Measurements from ENCODE around the gene GP1BA.

Gene GP1BA

DNA sequence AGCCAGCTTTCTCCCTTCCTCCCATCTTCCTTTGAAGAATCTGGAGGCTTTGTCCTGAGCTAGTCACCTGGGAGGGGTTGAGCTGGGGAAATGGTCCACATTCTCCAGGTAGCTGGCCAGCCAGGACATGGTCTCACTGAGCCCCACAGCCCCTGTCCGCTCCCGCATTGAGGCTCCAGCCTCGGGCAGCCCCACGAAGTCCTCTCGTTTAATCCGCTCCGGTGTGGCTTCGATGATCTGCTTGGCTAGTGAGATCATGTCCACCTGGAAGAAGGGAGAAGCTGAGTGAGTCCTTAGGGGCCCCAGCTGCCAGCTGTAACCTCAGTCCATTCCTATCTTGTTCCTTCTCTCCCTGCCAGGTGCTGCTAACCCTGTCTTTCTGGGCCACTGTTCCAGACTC lies 38.2 kb downstream of the GP1BA start:
- FAIRE-seq: no peak
- no peak for DNase-seq (ENCODE audit: insufficient read length, low spot score)

DNA sequence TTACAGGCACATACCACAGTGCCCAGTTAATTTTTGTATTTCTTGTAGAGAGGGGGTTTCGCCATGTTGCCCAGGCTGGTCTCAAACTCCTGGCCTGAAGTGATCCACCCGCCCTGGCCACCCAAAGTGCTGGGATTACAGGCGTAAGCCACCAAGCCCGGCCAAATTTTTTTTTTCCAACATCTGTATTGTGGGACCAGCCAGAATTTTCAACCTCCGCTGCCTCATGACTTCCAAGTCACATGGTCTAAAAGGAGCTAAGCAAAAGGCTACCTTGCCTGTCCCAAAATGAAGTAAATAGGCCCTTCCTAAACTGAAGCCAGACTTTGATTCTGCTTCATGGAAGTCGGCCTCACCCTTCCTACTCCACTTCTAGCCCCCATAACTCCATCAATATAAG lies 39.7 kb downstream of the GP1BA start:
- no peak for FAIRE-seq
- no peak for DNase-seq (ENCODE audit: insufficient read length, low spot score)

DNA sequence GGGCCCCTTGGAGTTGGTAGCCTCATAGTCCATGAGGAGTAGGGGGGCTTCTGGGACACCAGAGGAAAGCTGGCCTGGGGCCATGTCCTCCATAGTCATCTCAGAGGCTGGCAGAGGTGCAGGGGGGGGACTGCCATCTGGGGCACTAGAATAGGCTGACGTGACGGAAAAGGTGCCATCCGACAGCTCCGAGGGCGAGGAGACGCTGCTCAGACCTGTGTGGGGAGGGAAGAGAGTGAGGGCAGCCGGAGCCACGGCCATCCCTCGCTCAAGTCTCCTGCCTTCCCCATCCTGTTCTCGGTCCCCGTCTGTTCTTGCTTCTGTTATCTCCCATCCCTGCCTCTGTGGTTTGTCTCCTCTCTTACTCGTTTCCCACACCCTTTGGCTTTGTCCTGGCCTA lies 40.2 kb downstream of the GP1BA start:
- no peak for FAIRE-seq

DNA sequence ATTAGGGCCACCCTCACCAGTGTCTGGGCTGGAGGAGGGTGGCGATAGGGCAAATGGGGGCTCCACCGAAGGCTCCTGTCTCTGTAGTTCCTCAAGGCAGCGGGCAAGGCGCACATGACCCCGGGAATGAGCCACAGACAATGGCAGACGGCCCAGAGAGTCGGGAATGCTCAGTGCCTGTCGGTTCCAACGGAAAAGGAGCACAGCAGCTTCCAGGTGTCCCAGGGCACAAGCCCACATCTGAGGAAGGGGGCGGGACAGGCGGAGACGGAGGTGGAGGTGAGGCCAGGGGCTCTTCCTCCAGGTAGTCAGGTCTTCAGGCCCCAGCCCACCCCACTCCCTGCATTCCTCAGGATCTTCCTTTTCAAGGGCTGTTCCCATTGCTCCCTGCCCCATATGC lies 40.7 kb downstream of the GP1BA start:
- no peak for DNase-seq (ENCODE audit: insufficient read length, low spot score)

More for the DNA sequence above, 40.2 kb downstream of the GP1BA start:
- no peak for DNase-seq (ENCODE audit: insufficient read length, low spot score)

DNA sequence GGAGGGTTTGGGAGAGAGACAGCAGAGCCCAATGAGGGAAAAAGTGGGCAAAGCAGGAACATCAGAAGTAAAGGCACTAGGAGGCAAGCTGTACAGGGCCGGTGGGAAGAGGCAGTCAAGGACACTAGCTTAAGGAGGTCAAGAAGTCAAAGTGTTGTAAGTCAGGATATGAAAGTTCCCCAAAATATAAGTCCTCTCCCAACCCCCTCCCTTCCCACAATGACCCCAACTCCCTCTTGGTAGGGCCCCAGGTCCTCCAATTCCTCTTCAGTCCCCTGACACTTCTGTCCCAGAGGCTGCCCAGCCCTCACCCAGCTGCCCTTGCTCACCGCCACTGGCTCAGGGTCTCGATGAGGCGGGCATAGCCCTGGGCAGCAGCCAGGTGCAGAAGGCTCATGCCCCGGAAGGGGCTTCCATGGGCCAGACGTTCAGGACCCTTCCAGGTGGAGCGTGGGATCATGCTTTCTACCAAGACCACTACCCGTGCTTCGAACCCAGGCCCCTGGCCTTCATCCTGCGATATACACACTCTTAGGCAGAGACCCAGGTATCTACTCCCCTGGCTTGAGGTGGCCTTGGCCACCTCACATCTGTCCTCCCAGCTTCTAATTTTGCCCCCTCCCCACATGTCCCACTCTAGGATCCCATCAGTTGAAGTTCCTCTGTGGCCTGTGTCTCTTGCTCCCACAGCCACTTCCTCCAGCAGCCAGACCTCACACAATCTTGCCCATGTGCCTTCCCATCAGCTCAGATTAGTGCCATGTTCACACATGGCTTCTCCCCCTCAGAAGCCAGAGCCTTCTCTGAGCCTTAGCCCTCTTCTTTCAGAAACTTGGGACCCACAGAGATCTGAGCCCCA lies 41.4 kb downstream of the GP1BA start:
- FAIRE-seq (no peak), DNase-seq (ENCODE audit: insufficient read length, low spot score) (no peak)

More for the DNA sequence above, 40.7 kb downstream of the GP1BA start:
- no peak for FAIRE-seq

DNA sequence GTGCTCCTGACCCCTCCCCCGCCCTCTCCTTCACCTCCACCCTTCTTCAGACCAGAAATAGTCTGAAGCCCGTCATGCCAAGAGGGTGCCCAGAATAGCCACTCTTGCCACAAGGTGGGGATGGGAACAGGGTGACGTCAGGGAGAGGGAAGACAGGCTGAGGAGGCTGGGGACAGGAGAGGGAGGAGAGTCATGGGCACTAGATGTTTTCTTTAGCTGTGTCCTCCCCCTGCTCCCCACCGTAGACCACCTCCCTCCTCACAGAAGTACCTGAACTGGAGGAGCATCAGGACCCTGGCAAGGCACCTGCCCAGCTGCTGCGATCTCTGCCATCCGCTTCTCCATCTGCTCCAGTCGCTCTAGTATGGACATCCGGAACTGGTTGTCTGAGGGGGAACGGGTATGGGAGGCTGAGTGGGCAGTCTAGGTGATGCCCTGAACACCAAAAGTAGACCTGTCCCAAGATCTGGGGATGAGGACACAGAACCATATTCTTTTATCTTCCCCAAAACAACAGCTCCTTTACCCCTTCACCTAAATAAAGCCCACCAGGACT lies 42.1 kb downstream of the GP1BA start:
- no peak for FAIRE-seq
- DNase-seq (ENCODE audit: insufficient read length, low spot score): no peak

DNA sequence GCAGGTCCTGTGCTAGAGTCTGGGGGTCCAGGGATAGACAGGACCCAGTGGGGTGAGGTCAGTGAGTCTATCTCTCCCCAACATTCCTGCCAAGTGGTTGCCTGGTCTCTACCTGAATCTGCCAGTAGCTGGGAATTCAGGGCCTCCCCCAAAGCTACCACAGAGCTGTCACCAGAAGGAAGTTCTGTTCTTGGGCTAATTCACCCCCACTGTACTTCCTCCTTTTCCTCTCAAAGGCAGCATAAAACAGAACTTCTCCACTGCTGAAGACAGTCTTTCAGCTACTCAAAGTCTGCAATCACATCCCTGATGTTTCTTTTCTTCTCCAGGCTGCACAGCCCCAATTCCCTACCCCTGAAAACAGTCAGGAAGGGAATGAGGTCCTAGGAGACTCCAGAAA lies 46.6 kb downstream of the GP1BA start:
- no peak for FAIRE-seq
- no peak for DNase-seq (ENCODE audit: insufficient read length, low spot score)

DNA sequence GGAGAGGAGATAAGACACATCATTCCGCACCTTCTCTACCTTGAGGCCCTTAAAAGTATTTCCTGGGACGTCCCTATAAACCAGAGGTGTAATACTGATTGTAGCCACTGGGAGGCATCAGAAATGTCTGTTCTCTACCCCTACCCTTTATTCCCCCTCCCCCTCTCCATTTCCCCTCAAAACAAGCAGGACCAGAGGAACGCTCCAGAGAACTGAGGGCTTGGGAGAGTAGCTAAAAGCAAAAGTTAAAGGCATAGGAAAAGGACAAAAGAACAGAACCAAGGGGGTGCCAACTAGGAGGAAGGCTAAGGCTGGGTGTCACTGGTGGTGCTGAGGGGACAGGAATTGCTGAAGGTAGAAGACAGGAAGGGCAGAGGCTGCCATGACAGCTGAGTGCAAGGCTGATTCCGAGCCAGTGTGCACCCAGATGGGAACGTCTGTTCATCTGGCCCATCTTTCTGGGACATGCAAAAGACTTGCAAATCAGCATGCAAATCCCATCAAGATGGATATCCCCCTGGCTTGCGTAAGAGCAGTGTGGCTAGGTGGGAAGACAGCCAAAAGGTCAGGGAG lies 48.7 kb downstream of the GP1BA start:
- peak; percentile 81 for FAIRE-seq
- peak; percentile 54 for DNase-seq (ENCODE audit: insufficient read length, low spot score)

DNA sequence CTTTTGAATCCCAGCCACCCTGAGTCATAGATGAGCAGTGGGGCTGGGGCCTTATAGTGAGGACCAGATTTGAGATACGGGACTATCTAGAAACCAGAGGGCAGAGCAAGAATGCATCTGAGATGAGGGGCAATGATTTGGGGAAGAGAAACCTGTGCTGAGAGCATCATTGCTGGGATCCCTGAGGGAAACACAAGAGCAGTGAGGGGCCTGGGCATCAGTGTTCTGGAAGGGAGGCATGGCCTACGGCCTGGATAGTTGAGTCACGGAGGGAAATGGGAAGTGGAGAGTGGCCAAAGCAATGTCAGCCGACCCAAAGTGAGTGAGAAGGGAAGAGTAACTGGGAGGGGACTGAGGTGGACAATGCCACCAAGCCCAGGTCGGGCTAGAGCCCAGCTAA lies 50.2 kb downstream of the GP1BA start:
- DNase-seq (ENCODE audit: insufficient read length, low spot score) (no peak), FAIRE-seq (no peak)

All from GM19239 (cell line).